ENCODE measurements around the gene SPEM2. TPM values are rescaled to one million over a fixed set of nuclear protein-coding genes. Genes with fewer than 3 reads are reported as not detected.

Gene SPEM2
- total RNA-seq, 1 donor from 2014 or later: not detected

DNA sequence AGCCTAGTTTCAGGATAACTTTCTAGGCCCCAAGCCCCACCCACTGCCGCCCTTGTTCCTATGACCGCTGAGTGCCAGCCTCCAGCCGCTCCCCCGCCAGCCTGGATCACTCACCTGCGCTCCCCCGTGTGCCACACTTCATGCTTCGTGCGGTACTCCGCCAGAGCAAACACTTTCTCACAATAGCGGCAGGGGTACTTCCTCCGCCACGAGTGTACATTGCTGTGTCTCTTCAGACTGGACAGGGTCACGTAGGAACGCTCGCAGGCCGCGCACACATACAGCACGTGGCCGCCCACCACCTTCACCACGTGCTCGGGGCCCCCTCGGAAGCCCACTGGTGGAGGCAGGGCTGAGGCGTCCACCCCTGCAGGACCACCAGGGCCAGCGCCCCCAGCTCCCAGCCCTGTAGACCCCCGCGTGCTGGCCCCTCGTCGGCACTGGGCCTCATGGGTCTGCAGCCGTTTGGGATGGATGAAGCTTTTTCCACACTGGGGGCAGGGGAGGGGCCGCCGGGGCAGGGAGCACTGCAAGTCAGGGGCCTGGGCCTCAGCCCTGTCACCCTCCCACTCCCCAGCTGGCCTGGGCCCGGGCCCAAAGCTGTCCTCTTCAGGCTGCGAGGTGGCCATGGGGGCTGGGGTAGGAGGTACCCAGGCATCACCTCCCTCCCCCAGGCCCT, 40.3 kb downstream of the SPEM2 start:
- H3K4me3 ChIP-seq: no peak overlapping the region
- no peaks in the 10 kb centered on the region for H3K9me3 ChIP-seq (replicated peaks)
- no peak for DNase-seq
- TF ChIP-seq, protein P1, sequence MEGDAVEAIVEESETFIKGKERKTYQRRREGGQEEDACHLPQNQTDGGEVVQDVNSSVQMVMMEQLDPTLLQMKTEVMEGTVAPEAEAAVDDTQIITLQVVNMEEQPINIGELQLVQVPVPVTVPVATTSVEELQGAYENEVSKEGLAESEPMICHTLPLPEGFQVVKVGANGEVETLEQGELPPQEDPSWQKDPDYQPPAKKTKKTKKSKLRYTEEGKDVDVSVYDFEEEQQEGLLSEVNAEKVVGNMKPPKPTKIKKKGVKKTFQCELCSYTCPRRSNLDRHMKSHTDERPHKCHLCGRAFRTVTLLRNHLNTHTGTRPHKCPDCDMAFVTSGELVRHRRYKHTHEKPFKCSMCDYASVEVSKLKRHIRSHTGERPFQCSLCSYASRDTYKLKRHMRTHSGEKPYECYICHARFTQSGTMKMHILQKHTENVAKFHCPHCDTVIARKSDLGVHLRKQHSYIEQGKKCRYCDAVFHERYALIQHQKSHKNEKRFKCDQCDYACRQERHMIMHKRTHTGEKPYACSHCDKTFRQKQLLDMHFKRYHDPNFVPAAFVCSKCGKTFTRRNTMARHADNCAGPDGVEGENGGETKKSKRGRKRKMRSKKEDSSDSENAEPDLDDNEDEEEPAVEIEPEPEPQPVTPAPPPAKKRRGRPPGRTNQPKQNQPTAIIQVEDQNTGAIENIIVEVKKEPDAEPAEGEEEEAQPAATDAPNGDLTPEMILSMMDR (IDR thresholded peaks at IDR 0.05; ENCODE audit: borderline replicate concordance): no peak
- H3K27ac ChIP-seq (replicated peaks): peak overlapping the region; percentile 85
- H3K27me3 ChIP-seq (ENCODE audit: low read depth): no peaks in the 10 kb centered on the region
- H3K36me3 ChIP-seq: peaks cover 43% of the 10 kb centered on the region
- peaks cover 54% of the 10 kb centered on the region for H3K4me1 ChIP-seq
- intact Hi-C loops (cut with micrococcal nuclease): no loop called here

DNA sequence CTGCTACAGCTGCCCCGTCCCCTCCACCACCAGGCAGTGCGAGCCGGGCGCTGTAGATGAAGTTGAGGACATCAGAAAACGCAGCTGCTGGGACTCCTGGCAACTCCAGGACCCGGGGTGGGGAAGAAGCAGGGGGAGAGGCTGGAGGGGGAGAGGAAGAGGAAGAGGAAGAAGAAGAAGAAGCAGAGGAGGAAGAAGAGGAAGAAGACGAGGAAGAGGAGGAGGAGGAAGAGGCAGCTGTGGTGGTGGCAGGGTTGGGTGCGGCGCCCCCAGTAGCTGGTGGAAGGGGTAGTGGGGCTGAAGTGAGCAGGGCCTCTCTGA, 40.9 kb downstream of the SPEM2 start:
- no peak for DNase-seq
- no peak overlapping the region for H3K4me3 ChIP-seq
- TF ChIP-seq, protein P1 (IDR thresholded peaks at IDR 0.05; ENCODE audit: borderline replicate concordance): no peak
- intact Hi-C loops (cut with micrococcal nuclease): no loop called here
- peaks cover 60% of the 10 kb centered on the region for H3K4me1 ChIP-seq
- no peaks in the 10 kb centered on the region for H3K27me3 ChIP-seq (ENCODE audit: low read depth)
- H3K9me3 ChIP-seq (replicated peaks): no peaks in the 10 kb centered on the region
- H3K27ac ChIP-seq (replicated peaks): peak overlapping the region; percentile 85
- H3K36me3 ChIP-seq: peaks cover 43% of the 10 kb centered on the region

DNA sequence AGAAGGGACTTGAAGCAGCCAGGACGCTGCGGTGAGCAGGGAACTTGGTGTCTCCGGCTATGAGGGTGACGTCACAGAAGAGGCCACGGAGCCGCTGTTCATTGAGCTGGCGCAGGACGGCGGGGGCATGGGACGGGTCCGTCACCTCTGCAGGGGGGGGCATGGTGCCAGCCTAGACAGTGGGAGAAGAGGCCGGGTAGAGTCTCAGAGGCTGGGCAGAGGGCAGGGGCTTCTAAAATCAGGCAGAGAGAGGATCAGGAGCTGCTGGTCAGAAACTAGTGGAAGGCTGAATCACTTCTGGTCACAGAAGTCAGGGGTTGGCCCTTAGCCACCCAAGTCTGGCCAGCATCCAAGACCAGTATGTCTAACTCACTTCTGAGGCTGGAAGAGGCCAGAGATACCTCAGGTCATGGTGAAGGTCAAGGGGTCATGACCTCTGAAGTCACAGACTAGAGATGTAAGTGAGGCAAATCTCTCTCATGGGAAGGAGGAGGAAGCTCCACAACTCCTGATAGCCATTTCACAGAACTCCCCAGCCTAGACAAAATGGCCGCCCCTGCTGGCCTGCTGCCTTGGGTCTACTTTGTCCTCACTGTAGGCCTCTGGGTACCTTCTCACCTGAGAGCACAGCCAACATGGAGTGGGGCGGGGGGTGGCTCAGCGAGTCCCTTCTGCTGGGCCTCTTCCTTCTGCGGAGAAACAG, 41.4 kb downstream of the SPEM2 start:
- no peak overlapping the region for H3K4me3 ChIP-seq
- H3K36me3 ChIP-seq: peaks cover 43% of the 10 kb centered on the region
- H3K27ac ChIP-seq (replicated peaks): peak overlapping the region; percentile 85
- H3K9me3 ChIP-seq (replicated peaks): no peaks in the 10 kb centered on the region
- H3K4me1 ChIP-seq: peaks cover 65% of the 10 kb centered on the region
- intact Hi-C loops (cut with micrococcal nuclease): no loop called here
- DNase-seq: peak; percentile 82
- no peaks in the 10 kb centered on the region for H3K27me3 ChIP-seq (ENCODE audit: low read depth)
- TF ChIP-seq, protein P1 (IDR thresholded peaks at IDR 0.05; ENCODE audit: borderline replicate concordance): no peak

DNA sequence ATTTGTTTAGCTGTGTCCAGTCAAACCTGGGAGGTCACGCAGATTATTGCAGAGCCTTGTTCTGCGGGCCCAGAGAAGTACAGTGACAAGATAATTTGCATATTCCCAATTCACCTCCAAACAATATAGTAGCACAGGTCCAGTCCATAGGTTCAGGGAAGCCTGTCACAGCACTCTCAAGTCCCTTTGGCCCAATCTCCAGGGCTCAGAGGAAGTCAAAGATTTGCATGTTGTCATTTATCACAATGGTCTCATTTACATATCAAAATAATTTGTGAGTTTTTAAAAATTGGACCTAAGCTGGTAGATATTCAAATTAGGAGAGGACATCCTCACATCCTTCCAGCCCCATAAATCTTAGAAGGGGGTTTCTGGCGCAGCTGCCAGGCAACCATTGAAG, 42.1 kb downstream of the SPEM2 start:
- H3K27me3 ChIP-seq (ENCODE audit: low read depth): no peaks in the 10 kb centered on the region
- H3K4me3 ChIP-seq: no peak overlapping the region
- no peak for DNase-seq
- H3K9me3 ChIP-seq (replicated peaks): no peaks in the 10 kb centered on the region
- intact Hi-C loops (cut with micrococcal nuclease): no loop called here
- peaks cover 36% of the 10 kb centered on the region for H3K36me3 ChIP-seq
- TF ChIP-seq, protein P1 (IDR thresholded peaks at IDR 0.05; ENCODE audit: borderline replicate concordance): no peak
- H3K4me1 ChIP-seq: peaks cover 72% of the 10 kb centered on the region
- H3K27ac ChIP-seq (replicated peaks): peak overlapping the region; percentile 85

DNA sequence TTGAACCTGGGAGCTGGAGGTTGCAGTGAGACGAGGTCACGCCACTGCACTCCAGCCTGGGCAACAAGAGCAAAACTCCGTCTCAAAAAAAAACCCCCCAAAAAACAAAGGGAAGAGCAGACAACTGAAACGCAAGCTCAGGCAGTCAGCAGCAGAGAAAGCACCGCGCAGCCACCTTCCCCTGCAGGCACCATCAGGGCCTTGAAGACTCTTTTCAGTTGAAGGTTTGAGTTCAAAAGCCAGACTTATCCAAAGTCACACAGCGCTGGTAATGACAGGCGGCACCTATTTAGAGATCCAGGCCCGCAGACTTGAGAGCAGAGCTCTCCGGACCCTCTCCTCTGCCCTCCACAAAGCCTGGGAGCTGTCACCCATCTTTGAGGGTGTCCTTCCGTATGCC, 42.9 kb downstream of the SPEM2 start:
- H3K27ac ChIP-seq (replicated peaks): peak overlapping the region; percentile 85
- TF ChIP-seq, protein P1 (IDR thresholded peaks at IDR 0.05; ENCODE audit: borderline replicate concordance): no peak

More for the DNA sequence above, 42.9 kb downstream of the SPEM2 start:
- Histone ChIP-seq H3K4me3 (no peak overlapping the region), H3K9me3 (replicated peaks) (no peaks in the 10 kb centered on the region), H3K27me3 (ENCODE audit: low read depth) (no peaks in the 10 kb centered on the region), H3K36me3 (peaks cover 28% of the 10 kb centered on the region), H3K4me1 (peaks cover 76% of the 10 kb centered on the region)
- DNase-seq: no peak
- intact Hi-C loops (cut with micrococcal nuclease): no loop called here

All from left ventricle myocardium inferior (tissue), 1 donor.